SK-N-SH (cell line): ENCODE results near the gene DFFB.

ENCODE experiments used
- CHD2 ChIP-seq: fragments of 150-350 bp; IDR thresholded peaks from 2 replicates; pipeline ENCODE4 v1.6.1; 2018; ENCODE audit warnings: low read length; ENCODE audit not compliant: partially characterized antibody
- MXI1 ChIP-seq: IDR thresholded peaks from 2 replicates; pipeline ENCODE4 v1.6.1; 2012; ENCODE audit warnings: mild to moderate bottlenecking, low read depth, low read length, improper control_type of control experiment
- POLR2AphosphoS5 ChIP-seq: IDR thresholded peaks from 2 replicates; pipeline ENCODE4 v1.6.1; 2012; ENCODE audit warnings: low read depth, low read length
- RFX5 ChIP-seq: IDR thresholded peaks from 2 replicates; pipeline ENCODE4 v1.6.1; 2012; ENCODE audit warnings: mild to moderate bottlenecking, improper control_type of control experiment, low read length
- RXRA ChIP-seq: IDR thresholded peaks from 2 replicates; pipeline ENCODE4 v1.4.0; 2012; ENCODE audit warnings: low read depth, mild to moderate bottlenecking, borderline replicate concordance
- TF ChIP-seq, protein P1 (sequence below): IDR thresholded peaks from 2 replicates; pipeline ENCODE4 v1.4.0; 2012; ENCODE audit warnings: low read depth
- TF ChIP-seq, protein P2 (sequence below): fragments of 200-600 bp; sonication (generic); IDR thresholded peaks from 2 replicates; pipeline ENCODE4 v1.6.1; 2017; ENCODE audit warnings: antibody characterized with exemption, mild to moderate bottlenecking, moderate library complexity
- TF ChIP-seq, protein P3 (sequence below): IDR thresholded peaks from 2 replicates; pipeline ENCODE4 v1.6.1; 2012; ENCODE audit warnings: mild to moderate bottlenecking, low read depth, low read length, moderate library complexity

DNA sequence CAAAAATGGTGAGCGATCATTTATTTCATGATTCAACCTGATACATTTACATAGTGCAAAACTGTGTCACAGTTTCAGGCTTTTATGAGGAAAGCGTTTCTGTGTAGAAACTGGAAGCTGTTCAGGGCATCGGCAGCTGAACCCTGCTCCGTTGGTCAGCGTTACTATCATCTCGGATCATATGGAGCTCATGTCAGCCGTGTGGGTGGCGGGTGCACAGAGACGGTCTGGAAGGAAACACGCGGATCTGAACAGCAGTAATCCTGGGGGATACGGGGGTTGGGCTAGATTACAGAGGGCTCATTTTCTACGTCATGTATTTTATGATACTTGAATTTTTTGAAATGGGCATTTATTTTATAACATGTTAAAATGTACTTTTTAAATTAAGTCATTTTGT lies 27.7 kb downstream of the DFFB start:
- TF ChIP-seq, protein P1, sequence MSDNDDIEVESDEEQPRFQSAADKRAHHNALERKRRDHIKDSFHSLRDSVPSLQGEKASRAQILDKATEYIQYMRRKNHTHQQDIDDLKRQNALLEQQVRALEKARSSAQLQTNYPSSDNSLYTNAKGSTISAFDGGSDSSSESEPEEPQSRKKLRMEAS: no peak
- TF ChIP-seq, protein P2, sequence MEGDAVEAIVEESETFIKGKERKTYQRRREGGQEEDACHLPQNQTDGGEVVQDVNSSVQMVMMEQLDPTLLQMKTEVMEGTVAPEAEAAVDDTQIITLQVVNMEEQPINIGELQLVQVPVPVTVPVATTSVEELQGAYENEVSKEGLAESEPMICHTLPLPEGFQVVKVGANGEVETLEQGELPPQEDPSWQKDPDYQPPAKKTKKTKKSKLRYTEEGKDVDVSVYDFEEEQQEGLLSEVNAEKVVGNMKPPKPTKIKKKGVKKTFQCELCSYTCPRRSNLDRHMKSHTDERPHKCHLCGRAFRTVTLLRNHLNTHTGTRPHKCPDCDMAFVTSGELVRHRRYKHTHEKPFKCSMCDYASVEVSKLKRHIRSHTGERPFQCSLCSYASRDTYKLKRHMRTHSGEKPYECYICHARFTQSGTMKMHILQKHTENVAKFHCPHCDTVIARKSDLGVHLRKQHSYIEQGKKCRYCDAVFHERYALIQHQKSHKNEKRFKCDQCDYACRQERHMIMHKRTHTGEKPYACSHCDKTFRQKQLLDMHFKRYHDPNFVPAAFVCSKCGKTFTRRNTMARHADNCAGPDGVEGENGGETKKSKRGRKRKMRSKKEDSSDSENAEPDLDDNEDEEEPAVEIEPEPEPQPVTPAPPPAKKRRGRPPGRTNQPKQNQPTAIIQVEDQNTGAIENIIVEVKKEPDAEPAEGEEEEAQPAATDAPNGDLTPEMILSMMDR: no peak
- TF ChIP-seq RXRA (no peak), POLR2AphosphoS5 (no peak), CHD2 (no peak), MXI1 (no peak), RFX5 (no peak)
- TF ChIP-seq, protein P3, sequence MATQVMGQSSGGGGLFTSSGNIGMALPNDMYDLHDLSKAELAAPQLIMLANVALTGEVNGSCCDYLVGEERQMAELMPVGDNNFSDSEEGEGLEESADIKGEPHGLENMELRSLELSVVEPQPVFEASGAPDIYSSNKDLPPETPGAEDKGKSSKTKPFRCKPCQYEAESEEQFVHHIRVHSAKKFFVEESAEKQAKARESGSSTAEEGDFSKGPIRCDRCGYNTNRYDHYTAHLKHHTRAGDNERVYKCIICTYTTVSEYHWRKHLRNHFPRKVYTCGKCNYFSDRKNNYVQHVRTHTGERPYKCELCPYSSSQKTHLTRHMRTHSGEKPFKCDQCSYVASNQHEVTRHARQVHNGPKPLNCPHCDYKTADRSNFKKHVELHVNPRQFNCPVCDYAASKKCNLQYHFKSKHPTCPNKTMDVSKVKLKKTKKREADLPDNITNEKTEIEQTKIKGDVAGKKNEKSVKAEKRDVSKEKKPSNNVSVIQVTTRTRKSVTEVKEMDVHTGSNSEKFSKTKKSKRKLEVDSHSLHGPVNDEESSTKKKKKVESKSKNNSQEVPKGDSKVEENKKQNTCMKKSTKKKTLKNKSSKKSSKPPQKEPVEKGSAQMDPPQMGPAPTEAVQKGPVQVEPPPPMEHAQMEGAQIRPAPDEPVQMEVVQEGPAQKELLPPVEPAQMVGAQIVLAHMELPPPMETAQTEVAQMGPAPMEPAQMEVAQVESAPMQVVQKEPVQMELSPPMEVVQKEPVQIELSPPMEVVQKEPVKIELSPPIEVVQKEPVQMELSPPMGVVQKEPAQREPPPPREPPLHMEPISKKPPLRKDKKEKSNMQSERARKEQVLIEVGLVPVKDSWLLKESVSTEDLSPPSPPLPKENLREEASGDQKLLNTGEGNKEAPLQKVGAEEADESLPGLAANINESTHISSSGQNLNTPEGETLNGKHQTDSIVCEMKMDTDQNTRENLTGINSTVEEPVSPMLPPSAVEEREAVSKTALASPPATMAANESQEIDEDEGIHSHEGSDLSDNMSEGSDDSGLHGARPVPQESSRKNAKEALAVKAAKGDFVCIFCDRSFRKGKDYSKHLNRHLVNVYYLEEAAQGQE: no peak
